A204.1 (cell line): Measurements from ENCODE around the gene PRPF8.
"Not testable (repeated sequence)": the region's sequence is repeated elsewhere in the genome, so short reads cannot be mapped to it uniquely, and the experiment has no call there.

Source experiments
- FAIRE-seq: peaks from 2 replicates; lab custom pipeline; 2012; peaks lifted over from hg19 to GRCh38; lab: Jason Lieb, UNC

The PRPF8 gene

GRCh38 chr17:1684378-1685189, at the start of gene PRPF8:
Gene PRPF8 (minus strand): TSS chr17:1684867. CDS start chr17:1684571, 296 bp downstream.
- peak; percentile 98 for FAIRE-seq

- no peak for FAIRE-seq
Observed at GRCh38 chr17:1733759-1734158, 49.1 kb upstream of the PRPF8 start.

GRCh38 chr17:1732833-1733321, 48.2 kb upstream of the PRPF8 start:
- no peak for FAIRE-seq

GRCh38 chr17:1732241-1732832, 47.7 kb upstream of the PRPF8 start:
- no peak for FAIRE-seq

- no peak for FAIRE-seq
Observed at GRCh38 chr17:1731194-1731506, 46.5 kb upstream of the PRPF8 start.

- FAIRE-seq: no peak
Observed at GRCh38 chr17:1730326-1731193, 45.9 kb upstream of the PRPF8 start.

GRCh38 chr17:1729966-1730325, 45.3 kb upstream of the PRPF8 start:
- FAIRE-seq: no peak

GRCh38 chr17:1727876-1728630, 43.4 kb upstream of the PRPF8 start:
- no peak for FAIRE-seq

GRCh38 chr17:1727258-1727789, 42.7 kb upstream of the PRPF8 start:
- no peak for FAIRE-seq

- no peak for FAIRE-seq
Observed at GRCh38 chr17:1726626-1727257, 42.1 kb upstream of the PRPF8 start.

- FAIRE-seq: no peak
Observed at GRCh38 chr17:1725642-1726511, 41.2 kb upstream of the PRPF8 start.

GRCh38 chr17:1724869-1725641, 40.4 kb upstream of the PRPF8 start:
- no peak for FAIRE-seq

- no peak for FAIRE-seq
Observed at GRCh38 chr17:1724351-1724868, 39.7 kb upstream of the PRPF8 start, which contains the start of gene WDR81. Gene WDR81 (plus strand): TSS chr17:1724704. CDS start chr17:1724960, 256 bp downstream.

- not testable (repeated sequence) for FAIRE-seq
Observed at GRCh38 chr17:1722022-1722421, 37.4 kb upstream of the PRPF8 start.

- no peak for FAIRE-seq
Observed at GRCh38 chr17:1720856-1721386, 36.3 kb upstream of the PRPF8 start.

GRCh38 chr17:1718362-1719165, 33.9 kb upstream of the PRPF8 start:
- no peak for FAIRE-seq

- FAIRE-seq: peak; percentile 99
Observed at GRCh38 chr17:1716912-1717695, 32.4 kb upstream of the PRPF8 start.
